K562 (cell line): ENCODE data around the gene AAK1. TPM values are rescaled to one million over a fixed set of nuclear protein-coding genes. Genes with fewer than 3 reads are reported as not detected.

Experiments used
- MYNN ChIP-seq, 2 experiments: sonication (generic); formaldehyde crosslinking in 1 of 2; IDR thresholded peaks; 2 replicates each; pipeline versions ENCODE4 v1.5.0 to v1.6.1; 2016 to 2020; ENCODE audit warnings: antibody characterized with exemption in 1 of 2, missing genetic modification reagents in 1 of 2
- NFIC ChIP-seq: fragments of 450-650 bp; IDR thresholded peaks from 2 replicates; pipeline ENCODE4 v1.6.1; 2017; ENCODE audit warnings: mild to moderate bottlenecking, inconsistent platforms
- POLR2AphosphoS5 ChIP-seq: IDR thresholded peaks from 2 replicates; pipeline ENCODE4 v1.6.1; 2011; ENCODE audit warnings: mild to moderate bottlenecking, low read depth, low read length, moderate library complexity; ENCODE audit not compliant: control insufficient read depth, insufficient read depth
- POU5F1 ChIP-seq: fragments of 150-350 bp; IDR thresholded peaks from 2 replicates; pipeline ENCODE4 v1.6.1; 2014; ENCODE audit warnings: borderline replicate concordance, low read length, low read depth, mild to moderate bottlenecking; ENCODE audit not compliant: partially characterized antibody
- RBM14 ChIP-seq: fragments of 200-400 bp; formaldehyde crosslinking; IDR thresholded peaks from 2 replicates; pipeline ENCODE4 v1.6.1; 2018; ENCODE audit warnings: low read depth, mild to moderate bottlenecking, low read length, moderate library complexity, borderline replicate concordance; ENCODE audit not compliant: insufficient read depth
- RBM15 ChIP-seq: fragments of 200-400 bp; formaldehyde crosslinking; IDR thresholded peaks from 2 replicates; pipeline ENCODE4 v1.6.1; 2018; ENCODE audit warnings: mild to moderate bottlenecking, low read length, moderate library complexity; ENCODE audit not compliant: insufficient read depth
- RBM25 ChIP-seq: fragments of 200-400 bp; formaldehyde crosslinking; IDR thresholded peaks from 2 replicates; pipeline ENCODE4 v1.6.1; 2018; ENCODE audit warnings: low read length, low read depth, moderate library complexity; ENCODE audit not compliant: severe bottlenecking
- STAT5A ChIP-seq: IDR thresholded peaks from 2 replicates; pipeline ENCODE4 v1.6.1; 2012; ENCODE audit warnings: low read length, inconsistent platforms, borderline replicate concordance
- XRCC4 ChIP-seq: IDR thresholded peaks from one replicate; pipeline ENCODE4 v1.6.1; 2011; ENCODE audit not compliant: insufficient read depth, insufficient read length; ENCODE audit errors: extremely low read depth
- ZKSCAN8 ChIP-seq: fragments of 200-800 bp; sonication (Bioruptor generic); IDR thresholded peaks from 2 replicates; pipeline ENCODE4 v1.6.1; 2016; ENCODE audit warnings: missing genetic modification characterization, missing compliant biosample characterization
- ZNF146 ChIP-seq: IDR thresholded peaks from one replicate; pipeline ENCODE4 v1.6.1; 2018; ENCODE audit warnings: missing compliant biosample characterization; ENCODE audit not compliant: unreplicated experiment
- ZNF23 ChIP-seq: fragments of 250-450 bp; sonication (Bioruptor Pico); IDR thresholded peaks from 2 replicates; pipeline ENCODE4 v1.4.0; 2020; ENCODE audit warnings: mild to moderate bottlenecking
- ZNF408 ChIP-seq: fragments of 250-450 bp; sonication (Bioruptor Pico); IDR thresholded peaks from 2 replicates; pipeline ENCODE4 v1.4.0; 2020; ENCODE audit warnings: low read depth, mild to moderate bottlenecking, moderate library complexity
- polyA plus RNA-seq, 8 experiments: library from polyadenylated mRNA; depleted of rRNA in 4 of 8; stranded (reverse) in 5 of 8; unstranded in 3 of 8; fragments of >200 nt; fragmentation: Nextera tagmentation in 2 of 8; fragmentation: Illumina TruSeq in 1 of 8; extraction: Ambion mirVana in 2 of 8; extraction: Trizol in 1 of 8; gene quantifications; 2 replicates each; pipeline versions ENCODE4 v1.2.1 to v1.2.3, GENCODE V29; 2011 to 2014; ENCODE audit warnings: inconsistent platforms in 1 of 8, missing spikeins in 1 of 8
- total RNA-seq, 7 experiments: library from RNA; depleted of rRNA in 6 of 7; stranded (reverse); fragments of >200 nt in 6 of 7; fragmentation: Illumina TruSeq in 2 of 7; extraction: Trizol in 2 of 7; gene quantifications; 2 replicates each; pipeline versions ENCODE4 v1.2.1 to v1.2.3, GENCODE V29; 2011 to 2021; ENCODE audit warnings: low replicate concordance in 1 of 7
- TF ChIP-seq, protein P1 (sequence below): fragments of 450-650 bp; IDR thresholded peaks from 2 replicates; pipeline ENCODE4 v1.7.1; 2018; ENCODE audit warnings: mild to moderate bottlenecking, low read depth; ENCODE audit not compliant: partially characterized antibody
- TF ChIP-seq, protein P2 (sequence below): IDR thresholded peaks from 2 replicates; pipeline ENCODE4 v1.6.1; 2012; ENCODE audit warnings: low read depth, low read length, improper control_type of control experiment, borderline replicate concordance
- TF ChIP-seq, protein P3 (sequence below): fragments of 250-450 bp; sonication (Bioruptor Pico); IDR thresholded peaks from 2 replicates; pipeline ENCODE4 v1.5.0; 2021; ENCODE audit warnings: mild to moderate bottlenecking, borderline replicate concordance
- TF ChIP-seq, protein P4 (sequence below): fragments of 250-450 bp; sonication (Bioruptor Pico); IDR thresholded peaks from 2 replicates; pipeline ENCODE4 v1.8.0; 2022; ENCODE audit warnings: moderate library complexity, mild to moderate bottlenecking, inconsistent platforms

The AAK1 gene
- total and polyA plus RNA-seq, 9 of the 15 experiments (the other 6 are each of a cell fraction or from before 2014, with no cell fraction given): 0.89 to 17.1 (median 6.0) TPM

DNA sequence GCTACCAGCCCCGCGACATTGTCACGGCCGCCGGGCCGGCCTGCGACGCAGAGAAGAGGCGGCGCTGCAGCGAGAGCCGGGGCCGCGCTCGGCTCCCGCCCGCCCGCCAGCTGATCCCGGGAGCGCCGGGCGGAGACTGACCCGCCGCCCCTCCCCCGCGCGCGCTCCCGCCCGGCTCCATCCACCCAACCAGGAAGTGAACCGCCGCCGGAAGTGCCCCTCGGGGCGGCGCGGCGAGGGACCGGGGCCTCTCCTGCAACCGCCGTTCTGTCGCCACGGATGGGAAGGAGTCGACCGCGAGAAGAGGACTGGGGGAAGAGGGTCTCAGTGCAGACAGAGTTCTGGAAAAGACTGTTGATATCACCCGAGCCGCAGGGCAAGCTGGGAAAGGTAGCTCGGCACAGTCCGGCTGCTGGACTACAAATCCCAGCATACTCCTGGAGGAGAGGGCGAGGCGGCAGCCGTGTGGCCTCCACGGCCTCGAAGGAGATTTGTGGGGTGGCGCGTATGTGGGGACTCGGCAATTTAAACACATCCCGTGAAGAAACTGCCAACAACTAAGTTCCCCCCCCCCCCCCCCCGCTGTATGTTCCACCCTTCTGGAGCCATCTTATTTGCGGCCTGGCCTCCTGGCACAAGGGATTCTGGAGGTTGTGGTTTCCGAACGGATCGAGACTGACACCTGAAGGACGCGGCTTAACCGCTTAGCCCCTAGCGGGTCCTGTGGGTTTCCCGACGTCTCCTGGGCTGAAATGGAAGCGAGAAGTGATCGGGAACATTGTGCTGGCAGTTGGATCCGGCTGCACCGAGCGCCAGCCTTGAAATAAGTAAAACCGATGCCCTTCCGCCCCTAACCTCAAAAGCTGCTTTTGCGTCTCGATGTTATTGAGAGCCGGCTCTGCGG is at the start of gene AAK1 (continued):
- TF ChIP-seq, protein P1, sequence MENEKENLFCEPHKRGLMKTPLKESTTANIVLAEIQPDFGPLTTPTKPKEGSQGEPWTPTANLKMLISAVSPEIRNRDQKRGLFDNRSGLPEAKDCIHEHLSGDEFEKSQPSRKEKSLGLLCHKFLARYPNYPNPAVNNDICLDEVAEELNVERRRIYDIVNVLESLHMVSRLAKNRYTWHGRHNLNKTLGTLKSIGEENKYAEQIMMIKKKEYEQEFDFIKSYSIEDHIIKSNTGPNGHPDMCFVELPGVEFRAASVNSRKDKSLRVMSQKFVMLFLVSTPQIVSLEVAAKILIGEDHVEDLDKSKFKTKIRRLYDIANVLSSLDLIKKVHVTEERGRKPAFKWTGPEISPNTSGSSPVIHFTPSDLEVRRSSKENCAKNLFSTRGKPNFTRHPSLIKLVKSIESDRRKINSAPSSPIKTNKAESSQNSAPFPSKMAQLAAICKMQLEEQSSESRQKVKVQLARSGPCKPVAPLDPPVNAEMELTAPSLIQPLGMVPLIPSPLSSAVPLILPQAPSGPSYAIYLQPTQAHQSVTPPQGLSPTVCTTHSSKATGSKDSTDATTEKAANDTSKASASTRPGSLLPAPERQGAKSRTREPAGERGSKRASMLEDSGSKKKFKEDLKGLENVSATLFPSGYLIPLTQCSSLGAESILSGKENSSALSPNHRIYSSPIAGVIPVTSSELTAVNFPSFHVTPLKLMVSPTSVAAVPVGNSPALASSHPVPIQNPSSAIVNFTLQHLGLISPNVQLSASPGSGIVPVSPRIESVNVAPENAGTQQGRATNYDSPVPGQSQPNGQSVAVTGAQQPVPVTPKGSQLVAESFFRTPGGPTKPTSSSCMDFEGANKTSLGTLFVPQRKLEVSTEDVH: peak; percentile 88
- TF ChIP-seq RBM15: no peak
- TF ChIP-seq, protein P2, sequence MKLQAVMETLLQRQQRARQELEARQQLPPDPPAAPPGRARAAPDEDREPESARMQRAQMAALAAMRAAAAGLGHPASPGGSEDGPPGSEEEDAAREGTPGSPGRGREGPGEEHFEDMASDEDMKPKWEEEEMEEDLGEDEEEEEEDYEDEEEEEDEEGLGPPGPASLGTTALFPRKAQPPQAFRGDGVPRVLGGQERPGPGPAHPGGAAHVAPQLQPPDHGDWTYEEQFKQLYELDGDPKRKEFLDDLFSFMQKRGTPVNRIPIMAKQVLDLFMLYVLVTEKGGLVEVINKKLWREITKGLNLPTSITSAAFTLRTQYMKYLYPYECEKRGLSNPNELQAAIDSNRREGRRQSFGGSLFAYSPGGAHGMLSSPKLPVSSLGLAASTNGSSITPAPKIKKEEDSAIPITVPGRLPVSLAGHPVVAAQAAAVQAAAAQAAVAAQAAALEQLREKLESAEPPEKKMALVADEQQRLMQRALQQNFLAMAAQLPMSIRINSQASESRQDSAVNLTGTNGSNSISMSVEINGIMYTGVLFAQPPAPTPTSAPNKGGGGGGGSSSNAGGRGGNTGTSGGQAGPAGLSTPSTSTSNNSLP: no peak
- no peak for TF ChIP-seq ZKSCAN8 (CRISPR knock-in tag)
- TF ChIP-seq XRCC4: no peak
- no peak for TF ChIP-seq MYNN (IDR thresholded peaks at IDR 0.05)
- TF ChIP-seq MYNN (CRISPR knock-in tag; IDR thresholded peaks at IDR 0.05): no peak
- peak; percentile 71 for TF ChIP-seq POLR2AphosphoS5
- TF ChIP-seq ZNF23 (CRISPR knock-in tag): no peak
- TF ChIP-seq RBM25: peak; percentile 76
- TF ChIP-seq ZNF146 (CRISPR knock-in tag): no peak
- no peak for TF ChIP-seq ZNF408 (CRISPR knock-in tag)
- TF ChIP-seq, protein P3, sequence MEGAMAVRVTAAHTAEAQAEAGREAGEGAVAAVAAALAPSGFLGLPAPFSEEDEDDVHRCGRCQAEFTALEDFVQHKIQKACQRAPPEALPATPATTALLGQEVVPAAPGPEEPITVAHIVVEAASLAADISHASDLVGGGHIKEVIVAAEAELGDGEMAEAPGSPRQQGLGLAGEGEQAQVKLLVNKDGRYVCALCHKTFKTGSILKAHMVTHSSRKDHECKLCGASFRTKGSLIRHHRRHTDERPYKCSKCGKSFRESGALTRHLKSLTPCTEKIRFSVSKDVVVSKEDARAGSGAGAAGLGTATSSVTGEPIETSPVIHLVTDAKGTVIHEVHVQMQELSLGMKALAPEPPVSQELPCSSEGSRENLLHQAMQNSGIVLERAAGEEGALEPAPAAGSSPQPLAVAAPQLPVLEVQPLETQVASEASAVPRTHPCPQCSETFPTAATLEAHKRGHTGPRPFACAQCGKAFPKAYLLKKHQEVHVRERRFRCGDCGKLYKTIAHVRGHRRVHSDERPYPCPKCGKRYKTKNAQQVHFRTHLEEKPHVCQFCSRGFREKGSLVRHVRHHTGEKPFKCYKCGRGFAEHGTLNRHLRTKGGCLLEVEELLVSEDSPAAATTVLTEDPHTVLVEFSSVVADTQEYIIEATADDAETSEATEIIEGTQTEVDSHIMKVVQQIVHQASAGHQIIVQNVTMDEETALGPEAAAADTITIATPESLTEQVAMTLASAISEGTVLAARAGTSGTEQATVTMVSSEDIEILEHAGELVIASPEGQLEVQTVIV (CRISPR knock-in tag): no peak
- TF ChIP-seq, protein P4, sequence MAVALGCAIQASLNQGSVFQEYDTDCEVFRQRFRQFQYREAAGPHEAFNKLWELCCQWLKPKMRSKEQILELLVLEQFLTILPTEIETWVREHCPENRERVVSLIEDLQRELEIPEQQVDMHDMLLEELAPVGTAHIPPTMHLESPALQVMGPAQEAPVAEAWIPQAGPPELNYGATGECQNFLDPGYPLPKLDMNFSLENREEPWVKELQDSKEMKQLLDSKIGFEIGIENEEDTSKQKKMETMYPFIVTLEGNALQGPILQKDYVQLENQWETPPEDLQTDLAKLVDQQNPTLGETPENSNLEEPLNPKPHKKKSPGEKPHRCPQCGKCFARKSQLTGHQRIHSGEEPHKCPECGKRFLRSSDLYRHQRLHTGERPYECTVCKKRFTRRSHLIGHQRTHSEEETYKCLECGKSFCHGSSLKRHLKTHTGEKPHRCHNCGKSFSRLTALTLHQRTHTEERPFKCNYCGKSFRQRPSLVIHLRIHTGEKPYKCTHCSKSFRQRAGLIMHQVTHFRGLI: no peak
- TF ChIP-seq NFIC: peak; percentile 13; the same call in 1 of the 2 replicates
- TF ChIP-seq POU5F1: no peak
- no peak for TF ChIP-seq STAT5A
- no peak for TF ChIP-seq RBM14
